Gastrocnemius medialis (tissue), 4 donors: ENCODE measurements around the gene MANSC4.

ENCODE experiments used
- POLR2A ChIP-seq, 2 donors: fragments of 450-650 bp; IDR thresholded peaks; one replicate each; pipeline ENCODE4 v1.6.1; 2017; ENCODE audit warnings: antibody characterized with exemption in 2 of 2, mild to moderate bottlenecking in 2 of 2, moderate library complexity in 2 of 2
- TF ChIP-seq, protein P1 (sequence below), 5 experiments: fragments of 450-650 bp in 3 of 5; fragments of 200-600 bp in 2 of 5; sonication (generic) in 2 of 5; IDR thresholded peaks in 4 of 5; conservative IDR thresholded peaks in 1 of 5; 1 replicate in 4 of 5; 2 replicates in 1 of 5; pipeline ENCODE4 v1.5.1; 2016 to 2019; ENCODE audit warnings: antibody characterized with exemption in 5 of 5, mild to moderate bottlenecking in 3 of 5, moderate library complexity in 3 of 5

DNA sequence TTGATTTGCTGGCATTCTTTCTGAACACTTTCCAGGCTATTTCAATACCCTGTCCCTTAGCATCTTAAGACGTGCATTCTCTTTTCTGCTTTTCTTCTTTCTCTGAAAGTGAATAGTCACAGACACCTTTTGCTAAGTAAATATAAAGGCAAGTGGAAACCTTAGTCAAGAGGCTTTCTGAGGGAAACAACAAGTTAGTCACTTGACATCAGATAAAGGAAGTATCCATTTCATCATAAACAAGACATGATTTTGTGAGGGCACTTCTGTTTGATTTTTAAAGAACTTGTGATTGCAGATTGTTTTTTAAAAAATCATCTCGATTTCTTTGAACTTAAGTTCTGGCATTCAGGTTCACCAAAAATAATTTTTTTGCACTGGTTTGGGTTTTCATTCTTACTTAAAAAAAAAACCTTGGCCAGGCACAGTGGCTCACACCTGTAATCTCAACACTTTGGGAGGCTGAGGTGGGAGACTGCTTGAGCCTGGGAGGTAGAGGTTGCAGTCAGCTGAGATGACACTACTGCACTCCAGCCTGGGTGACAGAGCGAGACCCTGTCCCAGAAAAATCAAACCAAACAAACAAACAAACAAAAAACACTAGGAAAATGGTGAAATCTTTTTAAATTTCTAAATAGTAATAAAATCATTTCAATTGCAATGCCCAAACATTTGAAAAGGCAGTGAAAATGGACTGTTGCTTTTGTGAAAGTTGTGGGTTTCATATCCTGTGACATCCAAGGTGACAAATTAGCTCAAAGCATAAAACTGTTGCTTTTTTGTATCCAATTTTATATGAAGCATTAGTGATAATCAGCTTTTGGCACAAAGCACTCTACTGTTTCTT, 8.3 kb downstream of the MANSC4 start:
- TF ChIP-seq, protein P1, sequence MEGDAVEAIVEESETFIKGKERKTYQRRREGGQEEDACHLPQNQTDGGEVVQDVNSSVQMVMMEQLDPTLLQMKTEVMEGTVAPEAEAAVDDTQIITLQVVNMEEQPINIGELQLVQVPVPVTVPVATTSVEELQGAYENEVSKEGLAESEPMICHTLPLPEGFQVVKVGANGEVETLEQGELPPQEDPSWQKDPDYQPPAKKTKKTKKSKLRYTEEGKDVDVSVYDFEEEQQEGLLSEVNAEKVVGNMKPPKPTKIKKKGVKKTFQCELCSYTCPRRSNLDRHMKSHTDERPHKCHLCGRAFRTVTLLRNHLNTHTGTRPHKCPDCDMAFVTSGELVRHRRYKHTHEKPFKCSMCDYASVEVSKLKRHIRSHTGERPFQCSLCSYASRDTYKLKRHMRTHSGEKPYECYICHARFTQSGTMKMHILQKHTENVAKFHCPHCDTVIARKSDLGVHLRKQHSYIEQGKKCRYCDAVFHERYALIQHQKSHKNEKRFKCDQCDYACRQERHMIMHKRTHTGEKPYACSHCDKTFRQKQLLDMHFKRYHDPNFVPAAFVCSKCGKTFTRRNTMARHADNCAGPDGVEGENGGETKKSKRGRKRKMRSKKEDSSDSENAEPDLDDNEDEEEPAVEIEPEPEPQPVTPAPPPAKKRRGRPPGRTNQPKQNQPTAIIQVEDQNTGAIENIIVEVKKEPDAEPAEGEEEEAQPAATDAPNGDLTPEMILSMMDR (IDR thresholded peaks at IDR 0.05 in 4 of 5, conservative IDR thresholded peaks at IDR 0.05 in 1 of 5) = no peak
- TF ChIP-seq POLR2A (IDR thresholded peaks at IDR 0.05) = no peak
